HG03196 (cell line): ENCODE measurements around the gene EIPR1.
"Not testable (repeated sequence)": the region's sequence is repeated elsewhere in the genome, so short reads cannot be mapped to it uniquely, and the experiment has no call there.

Experiments
- ATAC-seq: cut with Tn5 transposase; IDR thresholded peaks from one replicate; pipeline ENCODE4 v1.9.1; 2021; ENCODE audit not compliant: unreplicated experiment

EIPR1 gene

DNA sequence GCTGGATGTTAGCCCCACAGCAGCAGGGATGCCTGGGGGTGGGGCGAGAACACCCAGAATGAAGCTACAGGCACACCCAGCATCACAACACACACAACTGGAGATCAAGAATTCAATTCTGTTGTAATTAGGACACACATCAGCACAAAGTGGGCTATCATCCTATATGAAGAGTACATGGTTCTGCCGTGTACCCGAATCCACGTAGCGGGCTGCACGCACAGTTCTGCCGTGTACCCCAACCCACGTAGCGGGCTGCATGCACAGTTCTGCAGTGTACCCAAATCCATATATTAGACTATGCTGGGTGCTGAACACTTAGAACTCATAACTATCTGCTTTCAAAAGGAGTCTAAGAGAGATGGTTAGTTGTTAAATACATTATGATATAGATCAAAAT lies 86.5 kb downstream of the EIPR1 start:
- ATAC-seq: no peak

DNA sequence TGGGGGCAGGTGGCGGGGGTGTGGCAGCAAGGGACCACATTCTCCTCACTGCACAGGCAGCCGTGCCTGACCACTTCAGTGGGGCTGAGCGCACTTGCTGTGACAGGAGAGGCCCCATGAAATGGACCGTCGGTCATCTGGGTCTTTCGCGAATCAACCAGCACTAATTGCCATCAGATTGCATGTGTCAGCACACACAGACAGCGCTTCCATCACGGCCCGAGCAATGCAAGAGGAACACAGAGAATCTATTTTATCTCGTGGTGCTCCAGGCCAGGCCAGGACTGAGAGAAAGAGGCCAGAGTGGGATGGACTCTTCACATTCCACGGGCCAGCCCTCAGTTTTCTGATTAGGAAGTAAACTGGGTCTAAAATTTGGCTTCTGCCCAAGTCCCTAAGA lies 87.0 kb downstream of the EIPR1 start:
- no peak for ATAC-seq

DNA sequence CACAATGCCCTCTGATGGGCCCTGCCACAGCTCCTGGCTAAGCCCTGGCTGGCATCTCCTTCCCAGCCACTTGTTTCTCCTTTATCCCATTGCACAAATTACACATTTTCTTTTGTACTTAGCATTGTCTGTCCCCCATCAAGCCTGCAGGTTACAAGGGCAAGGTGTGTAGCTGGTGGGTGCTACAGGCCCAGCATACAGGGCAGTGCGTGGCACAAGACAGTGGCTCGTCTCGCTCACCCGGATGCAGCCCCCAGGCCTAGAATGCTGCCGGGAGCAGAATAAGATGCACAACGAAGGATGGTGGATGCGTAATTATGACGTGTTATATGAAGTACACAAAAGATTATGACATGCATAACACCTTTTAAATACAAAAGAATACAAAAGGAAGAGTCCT lies 87.6 kb downstream of the EIPR1 start:
- ATAC-seq: no peak

DNA sequence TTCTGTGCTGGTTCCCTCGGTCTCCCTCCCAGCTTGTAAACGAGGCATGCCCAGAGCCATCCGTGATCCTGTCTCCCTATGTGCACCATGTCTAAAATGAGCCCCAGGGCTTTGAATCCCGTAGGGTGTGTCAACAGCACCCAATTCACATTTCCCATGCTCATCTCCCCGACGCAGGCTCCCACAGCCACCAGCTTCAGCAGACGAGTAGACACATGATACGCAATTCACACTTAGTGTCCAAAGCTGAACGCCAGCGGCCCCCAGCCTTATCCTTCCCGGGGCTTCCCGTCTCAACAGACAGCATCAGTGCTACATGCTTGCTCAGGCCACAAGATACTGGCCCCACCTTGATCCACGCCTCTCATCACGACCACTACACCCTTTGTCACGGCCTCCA lies 88.1 kb downstream of the EIPR1 start:
- no peak for ATAC-seq

DNA sequence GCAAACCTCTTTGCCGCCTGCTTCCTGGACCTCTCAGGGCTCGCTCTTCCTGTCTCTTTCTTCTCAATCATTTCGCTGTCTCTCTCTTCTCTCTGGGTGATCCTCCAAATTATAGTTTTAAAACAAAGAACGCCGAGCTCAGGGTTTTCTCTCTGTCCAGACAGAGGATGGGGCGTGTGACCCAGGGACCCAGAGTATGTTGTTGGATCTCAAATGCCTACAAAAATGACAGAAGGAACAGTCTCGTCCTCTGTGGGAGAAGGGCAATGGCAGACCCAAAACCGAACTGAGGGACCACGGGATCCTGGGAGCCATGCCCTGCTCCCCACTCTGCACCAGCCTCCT lies 88.5 kb downstream of the EIPR1 start:
- no peak for ATAC-seq

DNA sequence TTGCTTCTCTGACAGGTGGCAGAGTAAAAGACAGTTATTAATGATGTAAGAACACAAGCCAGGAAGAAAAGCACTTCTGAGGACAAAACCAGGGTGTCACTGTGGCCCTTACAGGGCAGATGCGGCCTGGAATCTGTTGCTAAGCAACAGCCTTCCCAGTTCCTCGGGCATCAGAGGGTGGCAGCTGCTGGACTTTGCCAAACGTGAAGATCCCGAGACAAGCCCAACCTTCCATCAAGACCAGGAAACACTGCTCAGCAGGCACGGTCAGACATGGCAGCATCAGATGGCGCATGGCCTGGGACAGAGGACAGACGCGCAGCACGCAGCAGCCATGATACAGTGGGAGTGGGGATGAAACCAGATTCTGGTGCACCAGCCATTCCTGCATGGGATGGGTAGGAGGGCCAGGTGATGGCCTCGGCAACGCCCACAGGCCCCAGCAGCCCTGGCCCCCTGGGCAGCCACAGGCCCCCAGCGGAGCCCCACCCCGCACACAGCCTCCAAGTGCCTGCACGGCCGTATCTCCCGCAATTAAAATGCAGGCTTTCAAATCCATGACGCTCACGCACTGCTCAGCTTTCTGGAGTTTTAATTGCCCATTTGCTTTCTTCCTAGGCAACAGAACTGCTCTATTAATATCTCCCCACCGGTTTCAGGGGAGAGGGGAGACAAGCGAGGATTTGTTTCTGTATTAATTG lies 89.0 kb downstream of the EIPR1 start:
- ATAC-seq: no peak

DNA sequence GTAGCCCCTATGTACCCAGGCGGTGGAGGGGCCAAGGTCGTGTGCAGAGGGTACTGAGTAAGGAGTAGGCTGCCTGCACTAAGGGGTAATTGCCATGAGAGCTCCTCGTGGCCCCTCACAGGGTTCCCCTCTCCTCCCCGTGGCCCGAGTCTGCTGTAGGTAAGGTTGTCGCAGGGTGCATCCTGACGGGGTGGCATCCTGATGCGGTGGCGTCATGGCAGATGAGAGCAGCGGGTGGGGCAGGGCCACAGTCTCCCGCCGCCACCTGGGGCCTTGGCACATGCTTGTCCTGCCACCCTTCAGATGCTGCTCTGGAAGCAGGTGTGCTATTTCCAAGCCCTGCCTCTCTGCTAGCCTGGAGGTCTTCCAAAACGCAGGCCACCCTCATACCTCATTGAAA lies 89.7 kb downstream of the EIPR1 start:
- ATAC-seq: no peak

DNA sequence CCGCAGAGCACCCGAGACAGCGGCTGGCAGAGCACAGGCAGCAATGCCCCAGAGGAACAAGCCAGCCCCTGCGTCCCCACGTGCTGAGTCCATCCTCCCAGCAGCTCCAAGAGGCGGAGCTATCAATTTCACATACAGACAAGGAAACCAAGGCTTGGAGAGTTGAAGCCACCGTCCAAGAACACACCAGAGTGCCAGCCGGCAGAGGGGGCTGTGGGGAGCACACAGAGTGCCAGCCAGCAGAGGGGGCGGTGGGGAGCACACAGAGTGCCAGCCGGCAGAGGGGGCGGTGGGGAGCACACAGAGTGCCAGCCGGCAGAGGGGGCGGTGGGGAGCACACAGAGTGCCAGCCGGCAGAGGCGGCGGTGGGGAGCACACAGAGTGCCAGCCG lies 91.0 kb downstream of the EIPR1 start:
- not testable (repeated sequence) for ATAC-seq

DNA sequence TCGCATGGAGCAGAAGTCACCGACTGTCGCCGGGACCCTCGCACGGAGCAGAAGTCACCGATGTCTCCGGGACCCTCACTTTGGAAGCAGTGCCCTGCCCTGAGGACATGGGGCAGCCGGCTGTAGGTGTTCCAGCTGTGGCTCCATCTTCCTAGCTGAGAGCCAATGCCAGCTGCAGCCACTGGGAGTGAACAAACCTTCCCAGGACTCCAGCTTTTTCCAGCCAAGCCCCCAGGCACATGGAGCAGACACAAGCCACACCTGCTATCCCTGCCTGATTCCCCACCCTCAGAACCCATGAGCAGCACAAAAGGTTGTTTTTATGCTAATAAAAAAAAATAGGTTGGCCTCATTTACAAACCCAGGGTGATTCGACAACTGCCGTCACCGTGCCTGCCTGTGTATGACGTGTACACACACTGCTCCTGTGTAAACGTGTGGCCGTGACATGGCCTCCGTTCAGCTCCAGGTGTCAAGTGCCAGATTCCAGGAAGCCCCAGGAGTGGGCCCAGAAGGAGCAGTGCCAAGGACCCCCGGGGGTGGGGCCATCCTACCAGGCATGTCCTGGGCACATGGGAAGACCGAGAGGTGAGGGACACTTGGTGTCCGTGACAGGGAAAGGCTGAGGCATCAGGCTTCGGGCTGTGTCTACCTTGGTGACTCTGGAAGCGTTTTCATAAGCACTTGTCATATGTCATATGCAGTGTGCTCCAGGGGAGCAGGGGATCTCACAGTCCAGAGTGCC lies 91.5 kb downstream of the EIPR1 start:
- no peak for ATAC-seq

DNA sequence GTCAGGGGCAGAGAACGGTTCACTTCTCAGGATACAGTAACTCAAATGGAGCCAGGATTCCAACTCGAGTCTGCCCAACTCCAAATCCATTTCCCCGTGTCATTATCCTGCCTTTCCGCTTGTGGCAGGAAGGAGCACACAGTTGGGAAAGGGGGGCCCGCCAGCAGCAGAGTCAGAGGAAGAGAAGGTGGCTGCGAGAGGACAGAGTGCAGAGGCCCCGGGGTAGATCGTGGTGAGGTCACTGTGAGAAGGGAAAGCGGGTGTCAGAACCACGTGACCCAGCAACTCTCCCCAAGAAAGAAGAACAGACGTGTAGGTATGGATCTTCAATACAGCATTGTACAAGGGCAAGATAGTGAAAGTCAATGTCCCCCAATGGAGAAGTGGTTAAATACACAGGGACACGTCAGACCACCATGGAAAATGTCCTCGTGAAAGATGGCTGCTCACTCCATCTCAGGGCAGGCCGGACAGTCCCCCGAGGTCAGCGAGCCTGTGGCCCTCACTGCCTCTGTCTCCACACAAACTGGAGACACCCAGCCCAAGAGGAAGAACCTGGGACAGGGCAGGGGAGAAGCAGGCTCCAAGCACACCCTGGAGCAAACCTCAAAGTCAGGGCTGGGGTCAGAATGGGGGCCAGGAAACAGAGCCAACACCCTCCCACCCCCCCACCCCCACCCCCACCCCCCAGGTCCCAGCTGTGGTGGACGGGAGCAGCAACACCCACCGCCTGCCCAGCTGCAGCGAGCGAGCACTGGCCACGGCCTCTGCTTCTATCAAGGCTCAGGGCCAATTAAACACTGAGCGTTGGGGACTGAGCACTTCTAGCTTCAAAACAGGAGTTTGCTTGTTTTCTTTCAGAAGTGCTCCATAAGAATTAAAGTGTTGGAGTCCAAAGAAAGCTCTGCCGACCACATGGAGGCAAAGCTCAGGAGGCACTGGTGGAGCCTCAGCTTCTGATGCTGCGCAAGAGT lies 92.7 kb downstream of the EIPR1 start:
- no peak for ATAC-seq

DNA sequence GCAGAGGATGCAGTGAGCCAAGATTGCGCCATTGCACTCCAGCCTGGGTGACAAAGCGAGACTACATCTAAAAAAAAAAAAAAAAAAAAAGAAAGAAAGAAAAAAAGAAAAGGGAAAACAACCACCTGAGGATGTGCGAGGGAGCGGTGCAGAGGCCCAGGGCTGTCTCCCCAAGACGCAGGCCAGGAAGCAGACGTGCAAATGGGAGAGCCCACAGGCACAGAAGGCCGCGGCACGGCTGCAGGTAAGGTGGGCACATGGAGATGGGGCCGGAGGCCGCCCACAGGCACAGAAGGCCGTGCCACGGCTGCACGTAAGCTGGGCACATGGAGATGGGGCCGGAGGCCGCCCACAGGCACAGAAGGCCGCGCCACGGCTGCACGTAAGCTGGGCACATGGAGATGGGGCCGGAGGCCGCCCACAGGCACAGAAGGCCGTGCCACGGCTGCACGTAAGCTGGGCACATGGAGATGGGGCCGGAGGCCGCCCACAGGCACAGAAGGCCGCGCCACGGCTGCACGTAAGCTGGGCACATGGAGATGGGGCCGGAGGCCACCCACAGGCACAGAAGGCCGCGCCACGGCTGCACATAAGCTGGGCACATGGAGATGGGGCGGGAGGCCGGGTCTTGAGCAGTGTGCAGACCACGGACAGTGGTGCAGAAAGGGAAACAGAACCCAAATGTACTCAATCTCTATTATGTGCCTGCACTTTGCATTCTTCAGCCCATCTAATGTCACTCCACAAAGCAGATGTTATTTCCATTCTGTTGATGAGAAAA lies 93.6 kb downstream of the EIPR1 start:
- not testable (repeated sequence) for ATAC-seq

DNA sequence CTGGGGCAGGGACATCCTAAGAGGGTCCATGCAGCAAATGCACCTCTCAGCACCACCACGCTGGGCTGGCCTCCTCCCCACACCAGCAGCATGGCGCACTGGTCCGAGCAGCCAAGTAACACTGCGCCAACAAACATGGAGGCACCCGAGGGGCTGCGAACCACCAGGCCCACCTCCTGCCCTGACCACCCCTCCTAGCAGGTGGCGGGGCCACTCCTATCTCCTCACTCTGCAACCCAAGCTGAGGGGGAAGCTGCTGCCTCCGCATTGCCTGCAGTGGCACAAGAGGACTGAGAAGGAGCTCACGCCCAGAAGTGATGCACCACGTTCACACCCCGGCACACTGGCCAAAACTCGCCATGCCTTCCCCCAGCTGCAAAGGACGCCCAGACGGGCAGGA lies 94.4 kb downstream of the EIPR1 start:
- ATAC-seq: no peak

DNA sequence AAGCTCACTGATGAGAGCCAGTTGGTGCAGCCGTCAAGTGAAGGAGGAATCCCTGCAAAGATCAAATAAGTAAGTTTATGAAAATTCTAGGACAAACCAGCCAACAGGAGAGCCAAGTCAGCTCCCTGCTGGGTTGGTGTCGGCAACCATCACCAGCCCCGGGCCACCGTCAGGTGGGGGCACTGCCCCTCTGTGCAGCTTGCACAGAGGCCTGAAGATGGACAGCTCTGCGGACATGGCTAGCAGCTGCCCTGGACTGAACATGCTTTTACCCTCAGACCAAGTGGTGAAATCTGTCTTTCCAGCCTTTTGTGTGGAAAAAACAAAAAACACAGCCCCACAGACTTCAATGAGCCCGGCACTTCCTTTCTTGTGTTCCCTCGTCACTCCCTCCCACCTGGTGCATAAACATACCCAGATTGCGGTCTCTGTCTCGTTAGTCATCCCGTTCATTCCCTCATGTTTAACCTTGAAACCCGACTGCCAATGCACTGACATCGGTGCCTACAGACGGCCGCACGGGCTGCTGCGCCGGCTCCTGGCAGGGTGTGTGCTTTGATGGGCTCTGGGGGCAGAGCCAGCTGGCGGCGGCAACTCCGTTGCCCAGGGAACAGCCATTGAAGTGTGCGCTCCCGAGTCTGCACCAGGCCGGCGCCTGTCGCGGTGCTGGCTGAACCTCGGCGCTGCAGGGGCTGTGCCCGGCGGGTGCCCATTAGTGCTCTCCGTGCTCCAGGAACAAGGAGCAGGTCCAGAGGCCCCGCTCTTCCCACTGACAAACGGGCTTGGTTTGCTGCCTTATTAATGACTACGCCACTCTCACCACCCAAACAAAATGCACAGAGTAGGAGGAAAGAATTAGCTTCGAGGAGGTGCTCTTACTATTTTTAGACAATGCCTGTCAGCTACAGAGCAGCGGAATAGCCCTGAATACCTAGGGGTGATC lies 95.3 kb downstream of the EIPR1 start:
- ATAC-seq: no peak

DNA sequence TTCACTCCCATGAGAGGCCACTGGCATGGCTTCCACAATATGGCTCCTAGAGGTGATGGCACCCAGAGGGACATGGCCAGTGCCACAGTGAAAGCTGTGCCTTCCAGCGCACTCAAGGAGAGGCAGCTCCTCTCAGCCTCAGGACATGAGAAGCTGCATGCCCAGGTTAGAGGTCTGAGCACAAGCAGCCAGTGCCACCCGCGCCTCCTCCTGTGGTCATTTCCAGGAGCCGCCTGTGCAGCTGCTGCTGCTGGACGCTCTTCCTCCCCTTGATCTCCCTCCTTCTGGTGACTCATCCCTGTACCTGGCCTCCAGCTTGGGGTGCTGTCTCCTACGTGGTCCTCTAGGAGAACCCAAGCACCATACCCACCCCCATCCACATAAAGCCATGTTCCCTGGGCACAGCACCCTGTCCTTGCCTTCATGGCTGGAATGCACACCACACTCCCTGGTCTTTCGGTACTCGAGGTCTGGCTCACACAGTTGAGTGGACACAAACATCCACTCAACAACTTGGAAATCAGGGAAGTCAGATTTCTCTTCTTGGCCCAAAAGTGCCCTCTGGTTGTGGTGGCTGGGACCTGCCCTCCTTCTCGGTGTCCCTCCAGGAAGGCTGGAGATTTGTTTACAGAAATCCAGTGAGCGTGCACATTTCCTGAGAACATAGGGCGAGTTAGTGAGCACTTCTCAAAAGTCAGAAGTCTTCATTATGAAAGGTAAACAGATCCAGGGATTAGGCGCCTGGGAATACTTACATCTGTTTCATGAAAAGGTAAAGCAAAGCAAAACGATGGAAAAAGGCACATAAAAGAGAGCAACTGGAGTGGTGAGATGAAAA lies 96.7 kb downstream of the EIPR1 start:
- no peak for ATAC-seq

DNA sequence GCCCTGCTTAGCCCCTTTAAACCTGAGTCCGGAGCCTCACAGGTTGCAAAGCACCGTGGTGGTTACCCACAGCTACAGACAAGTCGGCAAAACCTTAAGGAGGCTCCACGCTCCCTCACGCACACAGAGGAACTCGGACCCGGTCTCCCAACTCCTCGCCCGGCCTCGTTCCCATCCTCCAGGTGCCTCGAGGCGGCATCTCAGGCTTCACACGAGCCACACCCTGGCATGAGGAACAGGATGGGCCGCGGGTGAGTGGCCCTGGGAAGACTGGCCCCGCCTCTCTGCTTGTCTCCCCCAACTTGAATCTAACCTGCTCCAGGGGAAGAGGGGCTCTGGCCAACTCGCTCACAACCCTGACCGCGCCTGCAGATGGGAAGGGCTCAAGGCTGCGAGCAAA lies 97.4 kb downstream of the EIPR1 start:
- no peak for ATAC-seq

DNA sequence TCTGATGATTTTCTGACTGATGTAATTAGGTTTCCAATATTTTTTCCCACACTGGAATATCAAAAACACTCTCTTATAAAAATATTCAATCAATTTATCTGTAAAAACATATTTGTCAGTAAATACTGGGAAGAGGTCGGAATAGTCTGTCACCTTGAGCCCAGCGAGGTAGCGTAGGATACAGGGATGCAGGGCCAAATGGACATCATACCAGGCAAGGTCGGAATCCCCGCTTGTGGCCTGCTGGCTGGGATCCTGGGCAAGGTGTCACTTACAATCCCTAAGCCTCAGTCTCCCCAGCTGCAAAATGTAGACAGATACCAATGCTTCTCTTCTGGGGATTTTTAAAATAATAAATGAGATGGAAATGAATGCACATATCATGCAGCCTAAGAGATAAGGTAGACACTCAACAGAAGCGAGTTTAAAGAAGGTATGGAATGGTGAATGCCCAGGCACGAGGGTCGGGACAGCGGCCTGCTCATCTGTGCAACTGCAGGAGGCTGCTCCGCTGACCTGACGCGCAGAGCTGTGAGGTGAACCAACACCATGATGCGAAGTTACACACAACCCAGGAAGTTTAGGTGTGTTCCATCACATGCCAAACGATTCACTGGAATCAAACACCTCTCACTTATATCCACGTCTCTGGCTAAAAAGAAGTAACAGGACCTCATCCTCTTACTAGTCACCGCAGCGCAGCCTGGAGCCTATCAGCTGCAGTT lies 98.2 kb downstream of the EIPR1 start:
- no peak for ATAC-seq

DNA sequence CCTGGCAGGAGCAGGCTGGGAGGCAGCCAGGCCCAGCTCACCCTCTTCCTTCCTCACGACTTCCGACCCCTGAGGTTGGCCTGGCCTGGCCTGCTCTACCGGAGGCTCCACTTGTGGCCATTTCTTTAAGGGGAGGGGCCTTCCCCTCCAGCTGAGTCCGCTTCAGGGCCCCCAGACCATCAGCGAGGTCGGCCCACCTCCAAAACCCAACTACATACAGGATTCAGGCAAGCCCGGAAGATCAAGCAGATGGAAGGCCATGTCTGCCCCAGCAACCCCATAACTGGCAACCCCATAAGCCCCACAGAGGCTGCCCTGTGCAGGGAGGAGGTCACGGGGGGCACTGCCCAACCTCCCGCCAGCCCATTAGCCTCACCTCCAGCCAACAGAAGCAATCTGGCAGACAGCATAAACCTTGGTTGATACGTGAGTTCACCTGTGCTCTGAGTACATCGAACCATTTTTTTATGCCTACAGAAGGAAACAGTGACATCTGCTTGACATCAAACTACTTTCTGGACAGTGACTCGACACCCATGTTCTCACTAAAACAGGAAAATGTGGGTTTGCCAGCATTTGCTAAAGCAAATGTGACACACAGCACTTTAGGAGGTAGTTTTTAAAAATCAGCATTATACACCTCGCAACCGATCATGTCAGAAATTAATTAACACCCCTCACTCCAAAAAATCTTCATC lies 98.9 kb downstream of the EIPR1 start:
- no peak for ATAC-seq
